Measurements from ENCODE around the gene CYB5RL.
"Not testable (repeated sequence)": the region's sequence is repeated elsewhere in the genome, so short reads cannot be mapped to it uniquely, and the experiment has no call there.

The CYB5RL gene

DNA sequence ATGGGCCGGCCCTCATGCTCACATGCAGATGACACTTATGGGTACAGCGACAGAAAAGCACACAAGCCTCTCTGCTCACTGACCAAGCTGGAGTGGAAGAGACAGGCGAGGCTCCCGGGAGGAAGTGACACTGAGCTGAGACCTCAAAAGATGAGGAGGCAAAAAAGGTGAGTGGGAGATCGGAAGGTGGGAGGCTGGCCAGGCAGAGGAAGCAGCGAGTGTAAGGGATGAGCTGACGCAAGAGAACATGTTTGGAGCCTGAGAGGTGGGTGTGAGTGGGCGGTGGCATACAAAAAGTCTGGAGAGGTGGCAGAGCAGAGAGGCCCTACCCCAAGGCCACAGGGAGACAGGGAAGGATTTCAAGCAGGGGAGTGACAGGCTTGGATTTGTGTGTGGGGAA is 28.8 kb downstream of the CYB5RL start:
- H3K4me3 ChIP-seq (ENCODE audit: low read depth, low read length), result no peak overlapping the region
- TF ChIP-seq, protein P1, sequence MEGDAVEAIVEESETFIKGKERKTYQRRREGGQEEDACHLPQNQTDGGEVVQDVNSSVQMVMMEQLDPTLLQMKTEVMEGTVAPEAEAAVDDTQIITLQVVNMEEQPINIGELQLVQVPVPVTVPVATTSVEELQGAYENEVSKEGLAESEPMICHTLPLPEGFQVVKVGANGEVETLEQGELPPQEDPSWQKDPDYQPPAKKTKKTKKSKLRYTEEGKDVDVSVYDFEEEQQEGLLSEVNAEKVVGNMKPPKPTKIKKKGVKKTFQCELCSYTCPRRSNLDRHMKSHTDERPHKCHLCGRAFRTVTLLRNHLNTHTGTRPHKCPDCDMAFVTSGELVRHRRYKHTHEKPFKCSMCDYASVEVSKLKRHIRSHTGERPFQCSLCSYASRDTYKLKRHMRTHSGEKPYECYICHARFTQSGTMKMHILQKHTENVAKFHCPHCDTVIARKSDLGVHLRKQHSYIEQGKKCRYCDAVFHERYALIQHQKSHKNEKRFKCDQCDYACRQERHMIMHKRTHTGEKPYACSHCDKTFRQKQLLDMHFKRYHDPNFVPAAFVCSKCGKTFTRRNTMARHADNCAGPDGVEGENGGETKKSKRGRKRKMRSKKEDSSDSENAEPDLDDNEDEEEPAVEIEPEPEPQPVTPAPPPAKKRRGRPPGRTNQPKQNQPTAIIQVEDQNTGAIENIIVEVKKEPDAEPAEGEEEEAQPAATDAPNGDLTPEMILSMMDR (IDR thresholded peaks at IDR 0.05; ENCODE audit: low read depth, low read length, missing control alignments), result no peak
- no peak for DNase-seq (ENCODE audit: low read depth)
- in situ Hi-C loops (cut with HindIII; ENCODE audit: low sequenced_read_pairs), result no loop called here

DNA sequence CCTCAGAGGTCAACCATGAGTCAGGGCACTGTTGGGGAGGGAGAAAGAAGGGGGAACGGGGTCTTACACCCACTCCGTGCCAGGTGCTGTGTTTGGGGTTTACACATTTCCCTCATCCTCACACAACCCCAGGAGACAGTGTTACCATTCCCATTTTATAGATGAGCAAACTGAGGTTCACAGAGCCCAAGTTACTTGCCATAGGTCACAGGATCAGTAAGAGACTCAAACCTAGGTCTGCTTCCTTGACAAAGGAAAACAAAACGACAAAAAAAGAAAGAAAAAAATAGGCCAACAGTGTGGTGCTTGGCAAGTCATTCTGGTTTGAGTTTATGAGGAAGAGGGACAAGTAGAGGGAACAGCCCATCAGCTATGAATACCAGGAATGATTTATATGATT is 30.8 kb downstream of the CYB5RL start:
- DNase-seq (ENCODE audit: low read depth), result no peak
- in situ Hi-C loops (cut with HindIII; ENCODE audit: low sequenced_read_pairs), result no loop called here
- no peak overlapping the region for H3K4me3 ChIP-seq (ENCODE audit: low read depth, low read length)
- TF ChIP-seq, protein P1 (IDR thresholded peaks at IDR 0.05; ENCODE audit: low read depth, low read length, missing control alignments), result no peak

DNA sequence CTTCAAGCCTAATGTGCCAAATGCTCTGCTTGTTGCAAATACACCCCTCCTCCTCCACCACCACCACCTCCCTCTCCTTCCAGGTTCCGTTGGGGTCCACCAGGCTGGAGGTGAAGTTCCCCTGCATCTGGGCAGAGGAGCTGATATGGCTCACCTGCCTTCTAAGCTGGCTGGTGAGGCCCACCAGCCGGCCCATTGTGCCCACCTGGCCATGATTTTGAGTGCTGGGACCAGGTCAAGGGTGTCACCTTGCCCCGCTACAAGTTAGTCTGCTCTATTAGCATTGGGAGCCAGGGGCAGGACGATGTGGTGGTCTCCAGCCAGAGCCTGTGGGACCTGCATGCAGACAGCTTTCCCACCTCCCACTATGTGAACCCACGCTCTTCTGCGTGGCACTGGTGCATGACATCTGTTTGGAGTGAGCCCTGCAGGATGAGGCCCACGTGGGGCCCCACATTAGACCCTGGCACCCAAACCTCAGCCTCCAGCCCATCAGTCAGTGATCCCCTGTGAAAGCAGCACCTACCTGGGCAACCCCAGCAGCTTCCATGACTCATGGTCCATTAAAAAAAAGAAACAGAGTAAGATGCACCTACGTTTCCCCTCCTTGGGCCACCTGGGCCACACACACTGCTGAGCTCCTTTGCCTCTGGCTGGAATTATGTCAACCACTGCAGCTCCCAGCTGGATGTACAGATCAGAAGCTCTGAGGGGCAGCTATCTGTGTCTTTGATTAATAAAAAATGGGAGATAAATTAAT is 31.4 kb downstream of the CYB5RL start:
- no peak for DNase-seq (ENCODE audit: low read depth)
- in situ Hi-C loops (cut with HindIII; ENCODE audit: low sequenced_read_pairs), result no loop called here
- TF ChIP-seq, protein P1 (IDR thresholded peaks at IDR 0.05; ENCODE audit: low read depth, low read length, missing control alignments), result no peak
- no peak overlapping the region for H3K4me3 ChIP-seq (ENCODE audit: low read depth, low read length)

DNA sequence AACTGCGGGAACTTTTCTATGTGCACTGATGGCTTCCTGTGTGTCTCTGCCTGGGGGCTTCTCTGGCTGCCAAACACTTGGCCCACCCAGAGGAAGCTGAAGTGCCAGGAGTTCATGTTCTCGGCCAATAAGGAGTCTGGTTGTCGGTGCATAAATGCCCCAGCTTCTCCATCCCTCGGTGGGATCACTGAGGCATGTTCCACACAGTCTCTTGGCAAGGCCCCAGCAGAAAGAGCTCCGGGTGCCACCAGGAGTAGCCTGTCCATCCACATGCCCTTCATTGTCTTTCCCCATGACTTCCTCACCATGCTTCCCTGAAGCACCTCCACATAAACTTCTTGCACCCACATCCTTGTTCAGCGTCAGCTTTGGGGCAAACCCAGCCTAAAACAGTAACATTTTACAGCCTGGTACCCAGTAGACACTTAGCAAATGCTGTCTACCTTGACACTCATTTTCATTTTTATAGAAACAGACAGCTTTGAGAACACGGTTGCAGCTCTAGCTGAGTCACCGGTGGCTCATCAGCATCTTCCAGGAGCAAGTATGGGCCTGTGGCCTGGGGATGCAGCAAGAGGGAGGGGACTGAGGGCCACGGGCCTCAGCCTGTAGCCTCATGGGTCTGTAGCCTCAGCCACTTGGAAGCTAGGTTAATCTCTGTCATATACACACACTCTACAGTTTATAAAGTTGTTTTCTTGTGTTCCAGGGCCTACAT is 32.2 kb downstream of the CYB5RL start:
- in situ Hi-C loops (cut with HindIII; ENCODE audit: low sequenced_read_pairs), result no loop called here
- H3K4me3 ChIP-seq (ENCODE audit: low read depth, low read length), result no peak overlapping the region
- no peak for DNase-seq (ENCODE audit: low read depth)
- TF ChIP-seq, protein P1 (IDR thresholded peaks at IDR 0.05; ENCODE audit: low read depth, low read length, missing control alignments), result no peak

DNA sequence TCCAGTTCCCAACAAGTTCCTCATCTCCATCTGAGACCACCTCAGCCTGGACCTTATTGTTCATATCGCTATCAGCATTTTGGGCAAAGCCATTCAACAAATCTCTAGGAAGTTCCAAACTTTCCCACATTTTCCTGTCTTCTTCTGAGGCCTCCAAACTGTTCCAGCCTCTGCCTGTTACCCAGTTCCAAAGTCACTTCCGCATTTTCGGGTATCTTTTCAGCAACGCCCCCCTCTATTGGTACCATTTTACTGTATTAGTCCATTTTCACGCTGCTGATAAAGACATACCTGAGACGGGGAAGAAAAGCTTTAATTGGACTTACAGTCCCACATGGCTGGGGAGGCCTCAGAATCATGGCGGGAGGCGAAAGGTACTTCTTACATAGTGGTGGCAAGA is 33.5 kb downstream of the CYB5RL start:
- H3K4me3 ChIP-seq (ENCODE audit: low read depth, low read length); DNase-seq (ENCODE audit: low read depth); in situ Hi-C loops (cut with HindIII; ENCODE audit: low sequenced_read_pairs): not testable (repeated sequence)

DNA sequence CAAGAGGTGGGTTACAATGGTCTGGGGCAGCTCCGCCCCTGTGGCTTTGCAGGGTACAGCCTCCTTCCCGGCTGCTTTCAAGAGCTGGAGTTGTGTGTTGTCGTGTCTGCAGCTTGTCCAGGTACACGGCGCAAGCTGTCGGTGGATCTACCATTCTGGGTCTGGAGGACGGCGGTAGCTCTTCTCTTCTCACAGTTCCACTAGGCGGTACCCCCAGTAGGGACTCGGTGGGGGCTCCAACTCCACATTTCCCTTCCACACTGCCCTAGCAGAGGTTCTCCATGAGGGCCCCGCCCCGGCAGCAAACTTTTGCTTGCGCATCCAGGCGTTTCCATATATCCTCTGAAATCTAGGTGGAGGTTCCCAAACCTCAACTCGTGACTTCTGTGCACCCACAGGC is 34.7 kb downstream of the CYB5RL start:
- in situ Hi-C loops (cut with HindIII; ENCODE audit: low sequenced_read_pairs), result no loop called here
- no peak overlapping the region for H3K4me3 ChIP-seq (ENCODE audit: low read depth, low read length)
- DNase-seq (ENCODE audit: low read depth), result no peak
- TF ChIP-seq, protein P1 (IDR thresholded peaks at IDR 0.05; ENCODE audit: low read depth, low read length, missing control alignments), result no peak

DNA sequence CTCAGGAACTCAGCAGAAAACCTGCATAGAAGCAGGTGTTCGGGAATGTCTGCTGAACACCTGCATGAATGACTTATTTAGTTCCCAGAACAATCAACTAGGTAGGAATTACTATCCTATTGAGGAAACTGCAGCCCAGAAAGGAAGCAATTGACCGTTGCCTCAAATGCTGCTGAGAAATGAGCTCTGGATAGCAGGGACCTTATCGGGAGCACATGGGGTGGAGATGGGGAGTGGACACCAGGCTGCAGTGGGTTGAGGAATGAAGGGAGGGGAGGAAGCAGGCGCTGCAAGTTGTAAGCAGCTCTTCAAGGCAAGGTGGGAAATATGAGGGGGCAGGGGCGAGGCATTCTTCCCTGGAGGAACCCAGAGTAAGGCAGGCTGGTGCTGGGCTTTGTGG is 36.3 kb downstream of the CYB5RL start:
- TF ChIP-seq, protein P1 (IDR thresholded peaks at IDR 0.05; ENCODE audit: low read depth, low read length, missing control alignments), result no peak
- DNase-seq (ENCODE audit: low read depth), result no peak
- in situ Hi-C loops (cut with HindIII; ENCODE audit: low sequenced_read_pairs), result no loop called here
- H3K4me3 ChIP-seq (ENCODE audit: low read depth, low read length), result no peak overlapping the region
